ENCODE results near the gene CD101. TPM values are rescaled to one million over a fixed set of nuclear protein-coding genes. Genes with fewer than 3 reads are reported as not detected.

CD101 gene
- total and polyA plus RNA-seq, 4 experiments from 2014 or later, result 2.1 to 9.1 (median 3.9) TPM

DNA sequence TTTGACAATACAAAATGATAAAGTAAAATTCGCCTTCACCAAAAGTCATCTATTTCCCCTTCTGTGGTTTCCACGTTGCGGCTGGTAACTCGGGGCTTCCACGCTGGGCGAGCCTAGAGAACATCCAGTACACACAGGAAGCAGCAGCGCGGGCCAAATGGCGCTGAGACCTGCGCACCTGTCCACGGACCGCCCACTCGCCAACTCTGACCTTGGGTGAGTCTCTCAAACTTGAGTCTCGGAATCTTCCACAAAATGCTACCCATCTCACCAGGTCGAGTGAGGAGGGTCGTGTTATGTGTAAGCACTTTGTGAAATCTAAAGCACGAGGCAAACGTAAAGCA is 57.7 kb downstream of the CD101 start:
- H3K27ac ChIP-seq (ENCODE audit: low read depth, low read length), result peak overlapping the region; percentile 75
- peak; percentile 61 to 82 (median 72) for DNase-seq
- H3K9me3 ChIP-seq (ENCODE audit: control insufficient read depth in 1 of 2, low read length in 2 of 2), result no peaks in the 10 kb centered on the region
- Mint-ChIP-seq H3K4me3 (no peak overlapping the region), H3K36me3 (peaks cover 8 to 14% of the 10 kb centered on the region in 2 donors), H3K4me1 (peaks cover 23 to 46% (median 29%) of the 10 kb centered on the region in 4 donors), H3K9me3 (no peaks in the 10 kb centered on the region), H3K27ac (no peak overlapping the region), H3K27me3 (no peaks in the 10 kb centered on the region)
- intact Hi-C loops (cut with micrococcal nuclease), result loop anchor here (1.0 to 5.0 kb wide), 3 partner anchors 127 to 922 kb away; no protein-coding TSS in a partner anchor
- CTCF ChIA-PET (ENCODE audit: partially characterized antibody), result interaction anchor here (1.0 to 12.8 kb wide), 12 partner anchors 10 to 485 kb away, joined by 3 to 160 read pairs (median 5); no protein-coding TSS in a partner anchor
- POLR2A ChIA-PET (ENCODE audit: partially characterized antibody), result interaction anchor here (0.6 to 5.7 kb wide), 26 partner anchors 14 to 597 kb away, joined by 3 to 58 read pairs (median 7); partner anchors contain the start of genes CD101, CD2 and IGSF3
- peak overlapping the region; percentile 77 to 85 for H3K4me3 ChIP-seq (ENCODE audit: low read length in 2 of 2)
- H3K27me3 ChIP-seq (ENCODE audit: insufficient read depth, low read length), result no peaks in the 10 kb centered on the region
- H3K36me3 ChIP-seq (ENCODE audit: insufficient read depth, low read length), result no peaks in the 10 kb centered on the region
- H3K4me1 ChIP-seq (ENCODE audit: insufficient read depth, low read length), result peaks cover 40% of the 10 kb centered on the region

- H3K27me3 Mint-ChIP-seq, result no peaks in the 10 kb centered on the region
- peak; percentile 97 to 99 (median 98) for DNase-seq
- H3K4me3 Mint-ChIP-seq, result no peak within 1 kb of the TSS
- peak within 1 kb of the TSS; percentile 75 for H3K27ac ChIP-seq (ENCODE audit: low read depth, low read length)
- POLR2A ChIA-PET (ENCODE audit: partially characterized antibody), result interaction anchor here (0.6 to 5.7 kb wide), 55 partner anchors 8 to 908 kb away, joined by 3 to 58 read pairs (median 4); partner anchors contain the start of genes CD101, CD2, IGSF3 and MAN1A2
- H3K4me1 Mint-ChIP-seq, result peaks cover 23 to 46% (median 29%) of the 10 kb centered on the region in 4 donors
- no peaks in the 10 kb centered on the region for H3K36me3 ChIP-seq (ENCODE audit: insufficient read depth, low read length)
- H3K9me3 Mint-ChIP-seq, result no peaks in the 10 kb centered on the region
- peaks cover 40% of the 10 kb centered on the region for H3K4me1 ChIP-seq (ENCODE audit: insufficient read depth, low read length)
- H3K27ac Mint-ChIP-seq, result peak within 1 kb of the TSS in 2 of 7 donors; percentile 81 to 84
- intact Hi-C loops (cut with micrococcal nuclease), result loop anchor here (1.0 to 10.0 kb wide), 11 partner anchors 63 to 923 kb away; partner anchors contain the start of genes MAN1A2 and TENT5C
- no peaks in the 10 kb centered on the region for H3K27me3 ChIP-seq (ENCODE audit: insufficient read depth, low read length)
- H3K36me3 Mint-ChIP-seq, result peaks cover 10 to 14% of the 10 kb centered on the region in 2 donors
- no peaks in the 10 kb centered on the region for H3K9me3 ChIP-seq (ENCODE audit: control insufficient read depth in 1 of 2, low read length in 2 of 2)
- H3K4me3 ChIP-seq (ENCODE audit: low read length in 2 of 2), result peak within 1 kb of the TSS; percentile 77 to 85
- CTCF ChIA-PET (ENCODE audit: partially characterized antibody), result interaction anchor here (0.7 to 12.8 kb wide), 18 partner anchors 9 to 485 kb away, joined by 3 to 160 read pairs (median 4); no protein-coding TSS in a partner anchor
Measured at GRCh38 chr1:117059678-117060440, 58.3 kb downstream of the CD101 start, which contains the start of gene TTF2. TSS of gene TTF2 (plus strand) at chr1:117060326. CDS start at chr1:117060347, 21 bp downstream.

DNA sequence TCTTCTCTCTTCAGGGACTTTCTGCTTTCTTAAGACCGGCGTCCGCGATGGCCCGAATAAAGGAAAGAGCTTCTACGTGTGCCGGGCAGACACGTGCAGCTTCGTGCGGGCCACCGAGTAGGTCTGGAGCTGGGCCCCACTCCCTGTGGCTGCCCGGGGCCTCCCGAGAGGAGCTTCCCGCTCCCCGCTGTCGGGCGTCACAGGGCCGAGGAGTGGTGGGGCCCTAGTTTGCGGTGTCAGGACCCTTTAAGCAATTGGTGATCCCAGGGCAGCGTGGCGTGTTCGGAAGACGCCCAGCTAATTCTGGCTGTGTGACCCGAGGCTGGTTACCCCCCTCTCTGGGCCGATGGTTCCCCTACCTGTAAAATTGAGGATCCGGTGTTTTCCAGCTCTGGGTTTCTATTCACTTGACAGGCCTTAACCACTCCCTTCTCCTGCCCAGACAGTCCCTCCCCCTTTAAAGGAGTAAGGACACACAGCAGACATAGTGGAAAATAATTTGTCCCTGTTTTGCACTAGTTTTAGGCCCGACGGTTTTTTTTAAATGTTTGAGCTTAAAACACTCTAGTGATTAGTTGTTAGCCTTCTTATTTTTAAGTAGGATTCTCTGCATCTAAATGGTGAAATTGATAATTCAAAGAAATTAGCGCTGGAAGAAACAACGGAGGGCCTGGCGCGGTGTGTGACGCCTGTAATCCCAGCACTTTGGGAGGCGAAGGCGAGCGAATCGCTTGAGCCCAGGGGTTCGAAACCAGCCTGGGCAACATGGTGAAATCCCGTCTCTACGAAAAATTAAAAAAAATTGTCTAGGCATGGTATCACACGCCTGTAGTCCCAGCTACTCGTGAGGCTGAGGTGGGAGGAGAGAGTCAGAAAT is 59.1 kb downstream of the CD101 start:
- peak overlapping the region in 2 of 7 donors; percentile 81 to 84 for H3K27ac Mint-ChIP-seq
- peaks cover 24 to 46% (median 29%) of the 10 kb centered on the region in 4 donors for H3K4me1 Mint-ChIP-seq
- peak in 3 of 5 donors; percentile 27 to 73 (median 42) for DNase-seq

GRCh38 chr1:117061986-117062415 is 60.4 kb downstream of the CD101 start:
- no peaks in the 10 kb centered on the region for H3K27me3 Mint-ChIP-seq
- peaks cover 14 to 23% of the 10 kb centered on the region in 2 donors for H3K36me3 Mint-ChIP-seq
- peak overlapping the region in 1 of 8 donors; percentile 28 for H3K4me3 Mint-ChIP-seq
- ChIA-PET CTCF (ENCODE audit: partially characterized antibody) (interaction anchor here (1.0 to 1.1 kb wide), 2 partner anchors 67 to 337 kb away, joined by 5 read pairs; no protein-coding TSS in a partner anchor), POLR2A (ENCODE audit: partially characterized antibody) (interaction anchor here (0.6 to 1.4 kb wide), 5 partner anchors 53 to 541 kb away, joined by 3 to 5 read pairs (median 3); no protein-coding TSS in a partner anchor)
- Histone ChIP-seq H3K27ac (ENCODE audit: low read depth, low read length) (no peak overlapping the region), H3K9me3 (ENCODE audit: control insufficient read depth in 1 of 2, low read length in 2 of 2) (no peaks in the 10 kb centered on the region), H3K4me1 (ENCODE audit: insufficient read depth, low read length) (peaks cover 37% of the 10 kb centered on the region), H3K4me3 (ENCODE audit: low read length in 2 of 2) (no peak overlapping the region), H3K36me3 (ENCODE audit: insufficient read depth, low read length) (no peaks in the 10 kb centered on the region), H3K27me3 (ENCODE audit: insufficient read depth, low read length) (no peaks in the 10 kb centered on the region)
- H3K9me3 Mint-ChIP-seq, result no peaks in the 10 kb centered on the region
- intact Hi-C loops (cut with micrococcal nuclease), result loop anchor here (2.0 to 10.0 kb wide), 6 partner anchors 61 to 600 kb away; partner anchors contain the start of gene MAN1A2
- H3K27ac Mint-ChIP-seq, result peak overlapping the region in 3 of 7 donors; percentile 4 to 48 (median 25)
- H3K4me1 Mint-ChIP-seq, result peaks cover 26 to 46% (median 32%) of the 10 kb centered on the region in 4 donors
- peak in 1 of 5 donors; percentile 57 for DNase-seq

More for the DNA sequence above, 59.1 kb downstream of the CD101 start:
- Histone ChIP-seq H3K4me3 (ENCODE audit: low read length in 2 of 2) (peak overlapping the region; percentile 77 to 85), H3K36me3 (ENCODE audit: insufficient read depth, low read length) (no peaks in the 10 kb centered on the region), H3K9me3 (ENCODE audit: control insufficient read depth in 1 of 2, low read length in 2 of 2) (no peaks in the 10 kb centered on the region), H3K27me3 (ENCODE audit: insufficient read depth, low read length) (no peaks in the 10 kb centered on the region), H3K27ac (ENCODE audit: low read depth, low read length) (peak overlapping the region; percentile 75), H3K4me1 (ENCODE audit: insufficient read depth, low read length) (peaks cover 37% of the 10 kb centered on the region)
- CTCF ChIA-PET (ENCODE audit: partially characterized antibody), result interaction anchor here (0.7 to 12.8 kb wide), 15 partner anchors 8 to 486 kb away, joined by 3 to 160 read pairs (median 5); no protein-coding TSS in a partner anchor
- H3K4me3 Mint-ChIP-seq, result no peak overlapping the region
- H3K27me3 Mint-ChIP-seq, result no peaks in the 10 kb centered on the region
- H3K9me3 Mint-ChIP-seq, result no peaks in the 10 kb centered on the region
- POLR2A ChIA-PET (ENCODE audit: partially characterized antibody), result interaction anchor here (0.6 to 5.7 kb wide), 51 partner anchors 8 to 909 kb away, joined by 3 to 58 read pairs (median 4); partner anchors contain the start of genes CD101, CD2, IGSF3 and MAN1A2
- H3K36me3 Mint-ChIP-seq, result peaks cover 12 to 17% of the 10 kb centered on the region in 2 donors
- intact Hi-C loops (cut with micrococcal nuclease), result loop anchor here (1.0 to 10.0 kb wide), 8 partner anchors 62 to 602 kb away; partner anchors contain the start of genes MAN1A2 and TENT5C

DNA sequence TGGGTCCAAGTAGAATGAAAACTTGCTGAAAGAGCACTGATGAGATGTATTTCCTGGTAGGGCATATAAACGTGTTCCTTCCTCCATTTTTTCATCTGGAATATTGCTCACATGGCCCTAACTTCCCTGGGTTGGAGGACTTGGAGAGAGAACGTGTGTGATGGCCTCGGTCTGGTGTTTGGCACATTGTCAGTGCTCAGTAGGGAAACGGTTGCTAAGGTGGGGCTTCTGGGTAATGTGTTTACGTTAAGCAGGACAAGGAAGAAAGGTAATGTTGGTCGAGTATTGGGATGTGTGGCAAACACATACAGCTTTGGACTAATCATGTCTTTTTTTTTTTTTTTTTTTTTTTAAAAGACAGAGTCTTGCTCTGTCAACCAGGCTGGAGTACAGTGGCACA is 64.8 kb downstream of the CD101 start:
- DNase-seq, result no peak
- H3K4me1 Mint-ChIP-seq, result peaks cover 12 to 31% (median 26%) of the 10 kb centered on the region in 4 donors
- H3K27ac Mint-ChIP-seq, result no peak overlapping the region
- H3K9me3 Mint-ChIP-seq, result no peaks in the 10 kb centered on the region
- no peaks in the 10 kb centered on the region for H3K27me3 ChIP-seq (ENCODE audit: insufficient read depth, low read length)
- ChIA-PET POLR2A (ENCODE audit: partially characterized antibody) (no interaction called here), CTCF (ENCODE audit: partially characterized antibody) (interaction anchor here (0.6 to 10.1 kb wide), 13 partner anchors 10 to 830 kb away, joined by 3 to 111 read pairs (median 3); partner anchors contain the start of gene CD2)
- H3K27me3 Mint-ChIP-seq, result no peaks in the 10 kb centered on the region
- no peak overlapping the region for H3K4me3 ChIP-seq (ENCODE audit: low read length in 2 of 2)
- peaks cover 18% of the 10 kb centered on the region for H3K4me1 ChIP-seq (ENCODE audit: insufficient read depth, low read length)
- H3K4me3 Mint-ChIP-seq, result no peak overlapping the region
- no peaks in the 10 kb centered on the region for H3K9me3 ChIP-seq (ENCODE audit: control insufficient read depth in 1 of 2, low read length in 2 of 2)
- H3K36me3 ChIP-seq (ENCODE audit: insufficient read depth, low read length), result no peaks in the 10 kb centered on the region
- peaks cover 18 to 28% of the 10 kb centered on the region in 2 donors for H3K36me3 Mint-ChIP-seq
- intact Hi-C loops (cut with micrococcal nuclease), result loop anchor here (2.0 to 10.0 kb wide), 2 partner anchors 298 to 828 kb away; partner anchors contain the start of gene MAN1A2
- no peak overlapping the region for H3K27ac ChIP-seq (ENCODE audit: low read depth, low read length)

All from CD4-positive, alpha-beta memory T cell (primary cell).